UCSD-AML1 (cell line): ENCODE measurements around the gene PROSER3.
"Not testable (repeated sequence)": the region's sequence is repeated elsewhere in the genome, so short reads cannot be mapped to it uniquely, and the experiment has no call there.

ENCODE experiments used
- DNase-seq: peaks from one replicate; lab custom pipeline; 2025; ENCODE audit not compliant: unreplicated experiment; lab: John Stamatoyannopoulos, UW

The PROSER3 gene

DNA sequence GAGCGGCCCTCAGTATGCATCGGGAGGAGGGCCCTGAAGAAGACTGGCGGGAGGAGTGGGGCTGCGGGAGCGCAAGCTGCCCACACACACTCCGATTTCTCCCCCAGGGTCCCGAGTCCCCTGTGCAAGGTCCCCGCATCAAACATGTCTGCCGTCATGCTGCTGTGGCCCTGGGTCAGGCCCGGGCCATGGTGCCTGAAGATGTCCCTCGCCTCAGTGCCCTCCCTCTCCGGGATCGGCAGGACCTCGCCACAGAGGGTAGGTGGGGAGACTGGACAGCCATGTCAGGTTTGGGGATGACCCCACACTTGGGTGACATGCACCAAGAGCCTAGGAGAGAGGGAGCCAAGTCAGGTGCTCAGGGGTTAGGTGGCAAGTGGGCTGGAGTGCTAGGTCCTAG is 35.5 kb upstream of the PROSER3 start:
- DNase-seq, result no peak

DNA sequence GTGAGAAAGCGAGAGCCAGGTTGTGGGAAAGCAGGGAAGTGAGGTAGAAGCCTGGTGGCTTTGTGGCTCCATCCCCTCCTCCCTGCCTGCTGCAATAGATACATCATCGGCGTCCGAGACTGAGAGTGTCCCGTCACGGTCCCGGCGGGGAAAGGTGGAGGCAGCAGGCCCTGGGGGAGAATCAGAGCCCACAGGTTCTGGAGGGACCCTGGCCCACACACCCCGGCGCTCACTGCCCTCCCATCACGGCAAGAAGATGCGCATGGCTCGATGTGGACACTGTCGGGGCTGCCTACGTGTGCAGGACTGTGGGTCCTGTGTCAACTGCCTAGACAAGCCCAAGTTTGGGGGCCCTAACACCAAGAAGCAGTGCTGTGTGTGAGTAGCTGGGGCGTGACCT is 35.1 kb upstream of the PROSER3 start:
- no peak for DNase-seq

DNA sequence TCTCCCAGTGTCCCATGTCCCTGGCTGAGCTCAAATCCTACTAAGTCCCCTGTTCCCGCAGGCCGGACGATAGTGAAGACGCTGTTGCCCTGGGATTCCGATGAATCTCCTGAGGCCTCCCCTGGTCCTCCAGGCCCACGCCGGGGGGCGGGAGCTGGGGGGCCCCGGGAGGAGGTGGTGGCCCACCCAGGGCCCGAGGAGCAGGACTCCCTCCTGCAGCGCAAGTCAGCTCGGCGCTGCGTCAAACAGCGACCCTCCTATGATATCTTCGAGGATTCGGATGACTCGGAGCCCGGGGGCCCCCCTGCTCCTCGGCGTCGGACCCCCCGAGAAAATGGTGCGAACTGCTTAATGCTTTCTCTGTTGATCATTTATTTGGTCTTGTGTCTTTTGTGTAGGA is 34.3 kb upstream of the PROSER3 start:
- DNase-seq, result no peak

DNA sequence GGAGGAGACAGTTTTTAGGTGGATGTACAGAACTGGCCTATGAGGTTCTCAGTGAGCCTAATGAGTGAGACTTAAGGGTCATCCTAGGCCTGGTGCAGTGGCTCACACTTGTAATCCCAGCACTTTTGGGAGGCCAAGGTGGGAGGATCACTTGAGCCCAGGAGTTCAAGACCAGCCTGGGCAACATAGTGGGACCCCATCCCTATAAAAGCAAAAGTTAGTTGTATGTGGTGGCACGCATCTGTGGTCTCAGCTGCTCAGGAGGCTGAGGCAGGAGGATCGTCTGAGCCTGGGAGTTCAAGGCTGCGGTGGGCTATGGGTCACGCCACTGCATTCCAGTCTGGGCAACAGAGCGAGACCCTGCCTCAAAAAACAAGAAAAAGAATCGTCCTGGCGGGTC is 33.8 kb upstream of the PROSER3 start:
- DNase-seq, result not testable (repeated sequence)

DNA sequence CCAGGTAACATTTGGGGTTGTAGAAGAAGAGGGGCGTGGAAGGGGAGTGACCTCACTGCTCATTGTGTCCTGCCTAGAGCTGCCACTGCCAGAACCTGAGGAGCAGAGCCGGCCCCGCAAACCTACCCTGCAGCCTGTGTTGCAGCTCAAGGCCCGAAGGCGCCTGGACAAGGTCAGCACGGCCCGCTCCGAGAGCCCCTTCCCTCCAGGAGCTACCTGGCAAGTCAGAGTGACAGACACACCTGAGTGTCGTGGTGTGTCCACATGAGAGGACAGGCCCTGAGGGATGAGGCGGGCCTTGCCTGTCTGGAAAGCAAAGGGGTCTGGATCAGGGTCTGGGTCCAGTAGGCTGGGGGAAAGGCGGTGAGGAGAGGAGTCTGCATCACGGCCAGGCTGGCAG is 33.4 kb upstream of the PROSER3 start:
- DNase-seq, result no peak

DNA sequence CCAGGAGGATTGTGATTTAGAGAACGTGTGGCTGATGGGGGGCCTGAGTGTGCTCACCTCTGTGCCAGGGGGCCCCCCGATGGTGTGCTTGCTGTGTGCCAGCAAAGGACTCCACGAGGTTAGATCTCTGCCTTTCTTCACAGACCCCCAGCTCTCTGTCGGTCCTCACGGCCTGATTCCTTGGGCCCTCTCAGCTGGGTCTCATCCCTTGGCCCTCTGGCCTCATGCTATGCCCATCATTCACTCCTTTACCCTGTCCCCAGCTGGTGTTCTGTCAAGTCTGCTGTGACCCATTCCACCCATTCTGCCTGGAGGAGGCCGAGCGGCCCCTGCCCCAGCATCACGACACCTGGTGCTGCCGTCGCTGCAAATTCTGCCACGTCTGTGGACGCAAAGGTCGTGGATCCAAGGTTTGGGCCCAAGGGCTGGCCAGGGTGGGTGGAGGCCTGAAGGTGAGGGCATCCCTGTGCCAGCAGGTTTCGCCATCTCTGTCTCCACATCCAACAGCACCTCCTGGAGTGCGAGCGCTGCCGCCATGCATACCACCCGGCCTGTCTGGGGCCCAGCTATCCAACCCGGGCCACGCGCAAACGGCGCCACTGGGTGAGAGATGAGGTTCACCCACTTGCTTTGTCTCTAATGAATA is 32.6 kb upstream of the PROSER3 start:
- no peak for DNase-seq

DNA sequence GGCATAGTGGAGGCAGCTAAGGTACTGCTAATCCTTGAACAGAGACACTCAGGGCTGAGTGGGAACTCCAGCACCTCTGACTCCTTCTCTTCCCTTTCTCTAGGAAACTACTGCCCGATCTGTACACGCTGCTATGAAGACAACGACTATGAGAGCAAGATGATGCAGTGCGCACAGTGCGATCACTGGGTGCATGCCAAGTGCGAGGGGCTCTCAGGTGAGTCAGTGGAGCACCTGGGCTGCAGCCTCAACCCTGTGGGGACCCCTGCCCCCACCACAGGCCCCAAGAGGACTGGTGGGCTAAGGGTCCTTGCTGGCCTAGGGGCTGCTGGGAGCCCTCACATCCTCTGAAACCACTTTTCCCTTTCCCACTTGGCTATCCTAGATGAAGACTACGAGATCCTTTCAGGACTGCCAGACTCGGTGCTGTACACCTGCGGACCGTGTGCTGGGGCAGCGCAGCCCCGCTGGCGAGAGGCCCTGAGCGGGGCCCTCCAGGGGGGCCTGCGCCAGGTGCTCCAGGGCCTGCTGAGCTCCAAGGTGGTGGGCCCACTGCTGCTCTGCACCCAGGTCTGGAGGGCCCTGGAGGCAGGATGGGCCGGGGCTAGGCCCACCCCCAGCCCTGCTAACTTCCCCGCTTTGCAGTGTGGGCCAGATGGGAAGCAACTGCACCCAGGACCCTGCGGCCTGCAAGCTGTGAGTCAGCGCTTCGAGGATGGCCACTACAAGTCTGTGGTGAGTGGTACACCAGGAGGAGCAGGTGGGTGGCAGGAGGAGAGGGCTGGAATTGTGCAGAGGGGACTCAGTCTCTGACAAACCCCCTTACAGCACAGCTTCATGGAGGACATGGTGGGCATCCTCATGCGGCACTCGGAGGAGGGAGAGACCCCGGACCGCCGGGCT is 30.7 kb upstream of the PROSER3 start:
- DNase-seq, result no peak

DNA sequence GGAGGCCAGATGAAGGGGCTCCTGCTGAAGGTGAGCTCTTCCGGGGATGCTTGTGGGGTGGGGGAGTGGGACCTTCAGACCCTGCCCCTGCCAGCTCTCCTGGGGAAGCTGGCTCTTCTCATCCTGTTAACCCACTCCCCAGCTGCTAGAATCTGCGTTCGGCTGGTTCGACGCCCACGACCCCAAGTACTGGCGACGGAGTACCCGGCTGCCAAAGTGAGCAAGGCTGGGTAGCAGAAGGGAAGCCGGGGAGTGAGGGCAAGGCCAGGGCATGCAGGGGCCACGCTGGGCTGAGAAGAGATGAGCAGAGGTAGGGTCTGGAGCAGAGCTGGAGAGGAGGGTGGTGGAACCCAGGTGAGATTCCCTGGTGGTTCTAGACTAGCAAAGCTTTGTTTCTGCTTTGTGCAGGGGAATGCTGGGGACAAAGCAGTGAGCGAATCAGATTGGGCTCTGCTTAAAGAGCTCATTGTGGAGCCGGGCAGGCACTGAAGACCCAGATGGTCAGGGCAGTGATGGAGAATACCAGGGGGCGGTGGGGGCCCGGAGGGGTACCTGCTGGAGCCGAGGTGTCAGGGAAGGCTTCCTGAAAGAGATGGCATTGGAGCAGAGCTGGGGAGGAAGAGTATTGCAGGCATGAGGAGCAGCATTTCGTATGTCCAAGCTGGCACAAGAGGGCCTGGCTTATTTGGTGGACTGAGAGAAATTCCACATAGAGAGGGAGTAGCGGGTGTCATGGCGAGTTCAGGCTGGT is 29.8 kb upstream of the PROSER3 start:
- DNase-seq, result no peak

DNA sequence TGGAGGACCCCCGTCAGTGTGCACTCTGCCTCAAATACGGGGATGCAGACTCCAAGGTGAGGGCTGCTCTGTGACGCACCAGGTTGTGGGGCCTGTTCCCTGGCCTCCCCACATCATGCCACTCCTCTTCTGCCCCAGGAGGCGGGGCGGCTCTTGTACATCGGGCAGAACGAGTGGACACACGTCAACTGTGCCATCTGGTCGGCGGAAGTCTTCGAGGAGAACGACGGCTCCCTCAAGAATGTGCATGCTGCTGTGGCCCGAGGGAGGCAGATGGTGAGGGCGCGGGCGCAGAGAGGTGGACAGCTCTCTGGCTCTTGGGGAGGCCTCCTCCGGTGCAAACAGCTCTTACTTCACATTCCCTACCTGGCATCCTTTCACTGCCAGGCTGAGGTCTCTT is 29.0 kb upstream of the PROSER3 start:
- no peak for DNase-seq

DNA sequence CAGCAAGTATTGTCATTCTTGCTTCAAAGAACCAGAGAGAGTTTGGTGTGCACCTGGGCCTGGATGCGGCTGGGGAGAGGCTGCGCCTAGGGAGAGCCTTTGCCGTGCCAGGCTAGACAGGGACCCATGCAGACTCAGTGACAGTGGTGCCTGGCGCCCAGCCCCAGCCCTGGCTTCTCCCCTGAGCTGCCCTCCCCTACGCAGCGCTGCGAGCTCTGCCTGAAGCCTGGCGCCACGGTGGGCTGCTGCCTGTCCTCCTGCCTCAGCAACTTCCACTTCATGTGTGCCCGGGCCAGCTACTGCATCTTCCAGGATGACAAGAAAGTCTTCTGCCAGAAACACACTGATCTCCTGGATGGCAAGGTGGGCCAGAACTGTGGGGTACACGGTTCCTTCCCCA is 28.2 kb upstream of the PROSER3 start:
- DNase-seq, result no peak

DNA sequence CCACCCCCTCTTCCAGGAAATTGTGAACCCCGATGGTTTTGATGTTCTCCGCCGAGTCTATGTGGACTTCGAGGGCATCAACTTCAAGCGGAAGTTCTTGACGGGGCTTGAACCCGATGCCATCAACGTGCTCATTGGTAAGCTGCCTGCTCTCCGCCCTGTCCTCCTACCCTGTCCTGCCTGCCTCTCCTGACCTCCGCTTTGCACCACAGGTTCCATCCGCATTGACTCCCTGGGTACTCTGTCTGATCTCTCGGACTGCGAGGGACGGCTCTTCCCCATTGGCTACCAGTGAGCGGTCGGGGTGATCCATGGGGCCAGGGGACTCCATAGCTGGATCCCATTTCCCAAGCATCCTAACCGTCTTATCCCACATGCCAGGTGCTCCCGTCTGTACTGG is 27.6 kb upstream of the PROSER3 start:
- DNase-seq, result no peak

DNA sequence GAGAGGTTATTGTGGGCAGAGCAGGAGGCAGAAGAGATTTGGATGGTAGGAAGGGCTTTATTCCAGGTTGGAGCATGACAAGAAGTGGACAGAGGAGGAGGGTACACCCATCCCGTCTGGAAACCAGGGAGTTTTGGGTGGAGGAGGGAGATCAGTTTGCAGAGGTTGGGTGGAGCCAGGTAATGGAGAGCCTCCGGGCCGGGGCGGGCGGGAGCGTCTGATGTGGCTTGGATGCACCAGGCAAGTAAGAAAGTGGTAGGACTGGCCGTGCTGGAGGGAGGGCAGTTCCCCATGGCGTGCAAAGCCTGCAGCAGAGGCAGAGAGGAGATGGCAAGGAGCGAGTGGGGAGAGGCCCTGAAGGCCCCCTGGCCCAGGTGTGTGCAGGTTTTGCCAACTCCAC is 26.6 kb upstream of the PROSER3 start:
- DNase-seq, result no peak

DNA sequence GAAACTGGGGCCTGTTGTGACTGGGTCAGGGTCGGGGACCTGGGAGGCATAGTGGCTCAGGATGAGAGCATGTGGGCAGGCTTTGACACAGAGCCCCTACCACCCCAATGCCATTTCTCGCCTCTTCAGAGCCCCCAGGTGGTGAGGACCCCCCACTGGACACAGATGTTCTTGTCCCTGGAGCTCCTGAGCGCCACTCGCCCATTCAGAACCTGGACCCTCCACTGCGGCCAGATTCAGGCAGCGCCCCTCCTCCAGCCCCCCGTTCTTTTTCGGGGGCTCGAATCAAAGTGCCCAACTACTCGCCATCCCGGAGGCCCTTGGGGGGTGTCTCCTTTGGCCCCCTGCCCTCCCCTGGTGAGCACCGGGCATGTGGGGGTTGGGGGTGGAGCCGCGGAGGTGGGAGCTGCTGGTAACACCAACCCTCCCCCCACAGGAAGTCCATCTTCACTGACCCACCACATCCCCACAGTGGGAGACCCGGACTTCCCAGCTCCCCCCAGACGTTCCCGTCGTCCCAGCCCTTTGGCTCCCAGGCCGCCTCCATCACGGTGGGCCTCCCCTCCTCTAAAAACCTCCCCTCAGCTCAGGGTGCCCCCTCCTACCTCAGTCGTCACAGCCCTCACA is 26.1 kb upstream of the PROSER3 start:
- DNase-seq, result no peak

DNA sequence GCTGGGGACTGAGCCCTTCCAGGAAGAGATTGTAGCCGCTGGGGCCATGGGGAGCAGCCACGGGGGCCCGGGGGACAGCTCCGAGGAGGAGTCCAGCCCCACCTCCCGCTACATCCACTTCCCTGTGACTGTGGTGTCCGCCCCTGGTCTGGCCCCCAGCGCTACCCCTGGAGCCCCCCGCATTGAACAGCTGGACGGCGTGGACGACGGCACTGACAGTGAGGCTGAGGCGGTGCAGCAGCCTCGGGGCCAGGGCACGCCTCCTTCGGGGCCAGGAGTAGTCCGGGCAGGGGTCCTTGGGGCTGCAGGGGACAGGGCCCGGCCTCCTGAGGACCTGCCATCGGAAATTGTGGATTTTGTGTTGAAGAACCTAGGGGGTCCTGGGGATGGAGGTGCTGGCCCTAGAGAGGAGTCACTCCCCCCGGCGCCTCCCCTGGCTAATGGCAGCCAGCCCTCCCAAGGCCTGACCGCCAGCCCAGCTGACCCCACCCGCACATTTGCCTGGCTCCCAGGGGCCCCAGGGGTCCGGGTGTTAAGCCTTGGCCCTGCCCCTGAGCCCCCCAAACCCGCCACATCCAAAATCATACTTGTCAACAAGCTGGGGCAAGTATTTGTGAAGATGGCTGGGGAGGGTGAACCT is 25.3 kb upstream of the PROSER3 start:
- DNase-seq, result no peak

DNA sequence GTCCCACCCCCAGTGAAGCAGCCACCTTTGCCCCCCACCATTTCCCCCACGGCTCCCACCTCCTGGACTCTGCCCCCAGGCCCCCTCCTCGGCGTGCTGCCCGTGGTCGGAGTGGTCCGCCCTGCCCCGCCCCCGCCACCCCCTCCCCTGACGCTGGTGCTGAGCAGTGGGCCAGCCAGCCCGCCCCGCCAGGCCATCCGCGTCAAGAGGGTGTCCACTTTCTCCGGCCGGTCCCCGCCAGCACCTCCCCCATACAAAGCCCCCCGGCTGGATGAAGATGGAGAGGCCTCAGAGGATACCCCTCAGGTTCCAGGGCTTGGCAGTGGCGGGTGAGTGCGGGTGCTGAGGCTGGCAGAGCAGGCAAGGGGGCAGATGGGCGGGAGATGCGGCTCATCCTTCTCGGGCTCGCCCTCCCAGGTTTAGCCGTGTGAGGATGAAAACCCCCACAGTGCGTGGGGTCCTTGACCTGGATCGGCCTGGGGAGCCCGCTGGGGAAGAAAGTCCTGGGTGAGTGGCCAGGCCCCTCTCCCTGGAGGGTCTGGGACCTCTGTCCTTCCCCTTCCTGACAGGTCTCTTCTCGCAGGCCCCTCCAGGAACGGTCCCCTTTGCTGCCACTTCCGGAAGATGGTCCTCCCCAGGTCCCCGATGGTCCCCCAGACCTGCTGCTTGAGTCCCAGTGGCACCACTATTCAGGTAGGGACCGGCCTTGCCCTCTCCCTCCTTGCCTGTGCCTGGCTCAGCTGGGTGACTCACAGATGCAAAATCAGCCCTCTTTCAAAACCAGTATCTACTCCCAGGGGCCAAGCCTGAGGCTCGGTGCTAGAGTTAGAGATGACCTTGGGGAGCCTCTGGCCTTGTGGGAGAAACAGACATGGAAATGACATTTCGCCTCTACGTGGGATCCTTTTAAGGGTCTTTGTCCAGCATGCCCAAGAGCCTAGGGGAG is 24.5 kb upstream of the PROSER3 start:
- no peak for DNase-seq

DNA sequence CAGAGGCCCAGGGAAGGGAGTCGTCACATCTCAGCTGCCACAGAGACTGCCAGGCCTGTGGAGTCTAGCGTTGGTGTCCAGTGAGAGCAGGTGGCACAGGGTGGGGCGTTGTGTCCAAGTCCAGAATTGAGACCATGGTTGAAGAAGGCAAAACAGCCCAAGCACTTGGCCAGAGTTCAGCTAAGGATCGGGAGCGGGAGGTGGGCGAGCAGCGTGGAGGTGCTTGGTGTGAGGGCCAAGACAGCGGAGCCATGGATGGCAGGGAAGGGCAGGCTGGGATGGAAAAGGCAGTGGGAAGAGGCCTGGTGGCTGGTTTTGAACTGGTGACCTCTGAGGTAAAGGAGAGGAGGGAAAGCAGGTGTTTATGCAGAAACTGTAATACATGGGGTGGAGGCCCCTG is 23.7 kb upstream of the PROSER3 start:
- DNase-seq, result no peak

DNA sequence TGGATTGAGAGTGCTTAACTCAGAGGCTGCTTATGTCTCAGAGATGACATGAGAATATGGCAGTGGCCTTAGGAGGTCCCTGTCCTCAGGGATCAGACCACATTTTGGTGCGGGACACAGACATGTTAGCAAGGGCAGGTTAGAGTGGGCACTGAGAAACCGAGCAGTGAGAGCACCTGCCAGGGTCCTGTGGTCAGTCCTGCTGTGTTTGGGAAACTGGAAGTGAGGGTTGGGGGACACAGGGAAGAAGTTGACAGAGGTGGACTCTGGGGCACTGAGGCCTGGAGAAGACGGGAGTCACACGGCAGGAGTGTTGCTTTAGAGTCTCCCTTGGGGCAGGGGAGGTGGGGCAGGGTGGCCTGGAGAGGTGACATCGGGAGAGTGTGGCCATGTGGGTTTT is 23.1 kb upstream of the PROSER3 start:
- DNase-seq, result no peak

DNA sequence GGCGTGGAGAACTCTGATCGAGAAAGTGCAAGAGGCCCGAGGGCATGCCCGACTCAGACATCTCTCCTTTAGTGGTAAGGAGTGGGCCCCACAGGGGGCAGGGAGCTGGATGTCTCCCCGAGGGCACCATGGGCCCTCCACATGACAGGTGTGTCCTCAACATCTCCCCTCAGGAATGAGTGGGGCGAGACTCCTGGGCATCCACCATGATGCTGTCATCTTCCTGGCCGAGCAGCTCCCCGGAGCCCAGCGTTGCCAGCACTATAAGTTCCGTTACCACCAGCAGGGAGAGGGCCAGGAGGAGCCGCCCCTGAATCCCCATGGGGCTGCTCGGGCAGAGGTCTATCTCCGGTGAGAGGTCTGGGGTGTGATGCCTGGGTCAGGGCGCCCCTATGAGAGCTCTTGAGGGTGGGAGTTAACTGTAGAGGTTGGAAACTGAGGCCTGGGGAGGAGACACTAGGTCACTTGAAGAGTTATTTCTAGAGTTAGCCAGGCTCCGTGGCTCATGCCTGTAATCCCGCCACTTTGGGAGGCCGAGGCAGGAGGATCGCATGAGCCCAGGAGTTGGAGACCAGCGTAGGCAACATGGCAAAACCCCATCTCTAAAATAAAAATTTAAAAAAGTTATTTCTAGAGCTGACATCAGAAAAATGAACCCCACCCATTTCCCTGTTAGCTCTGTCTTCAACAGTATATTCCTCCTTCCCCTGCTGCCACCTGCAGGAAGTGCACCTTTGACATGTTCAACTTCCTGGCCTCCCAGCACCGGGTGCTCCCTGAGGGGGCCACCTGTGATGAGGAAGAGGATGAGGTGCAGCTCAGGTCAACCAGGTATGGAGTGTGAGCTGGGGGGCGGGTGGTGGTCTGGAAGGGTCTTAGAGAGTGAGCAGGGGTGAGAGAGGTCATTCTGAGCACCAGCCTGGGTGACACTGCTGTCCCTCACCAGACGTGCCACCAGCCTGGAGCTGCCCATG is 20.8 kb upstream of the PROSER3 start:
- no peak for DNase-seq
